Activated effector memory CD4-positive, alpha-beta T cell treated with anti-CD3 and anti-CD28 coated beads, Interleukin-2, amount 50 U/mL, for 16 hours (primary cell): ENCODE results near the gene HDLBP.
"Not testable (repeated sequence)": the region's sequence is repeated elsewhere in the genome, so short reads cannot be mapped to it uniquely, and the experiment has no call there.

ENCODE experiments used
- DNase-seq: peaks from one replicate; pipeline ENCODE4 v3.0.0-alpha.2; 2020

The HDLBP gene

DNA sequence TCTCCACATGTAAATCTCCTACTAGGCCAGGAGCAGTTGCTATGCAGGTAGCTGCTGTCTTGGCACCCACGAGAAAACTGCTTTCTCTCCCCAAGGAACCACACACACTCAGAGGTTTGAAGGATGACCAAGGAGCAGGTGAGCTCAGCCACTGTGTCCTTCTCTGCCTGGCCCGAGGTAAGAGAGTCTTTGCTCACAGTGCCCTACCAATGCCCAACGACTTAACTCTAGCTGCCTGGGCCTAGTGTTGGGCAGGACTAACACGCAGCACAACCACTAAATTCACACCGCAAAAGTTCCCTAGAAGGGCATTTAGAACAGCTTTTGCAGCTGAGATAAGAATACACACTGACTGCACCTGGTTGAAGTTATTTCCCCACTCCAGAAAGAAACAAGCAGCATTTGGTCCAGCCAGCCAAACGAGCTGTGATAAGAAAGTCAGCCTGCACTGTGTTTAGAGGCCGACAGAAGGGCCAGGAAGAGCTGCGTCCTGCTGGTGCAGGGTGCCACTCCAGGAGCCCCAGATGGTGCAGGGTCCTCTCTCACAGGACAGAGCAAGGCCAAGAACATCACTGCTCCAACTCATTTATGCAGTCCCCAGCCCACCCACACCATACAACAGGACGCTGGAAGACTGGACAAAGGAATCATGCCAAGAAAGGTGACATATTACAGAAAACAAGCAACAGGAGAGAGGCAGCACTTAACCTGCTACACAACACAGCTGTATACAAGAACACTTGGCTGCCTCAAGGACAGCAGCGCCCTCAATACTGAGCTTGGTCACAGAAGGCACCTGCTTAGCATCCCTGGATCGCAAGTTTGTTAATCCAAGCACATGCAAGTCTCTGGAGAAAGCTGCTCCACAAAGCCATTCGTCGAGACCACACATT is 12.5 kb downstream of the HDLBP start:
- no peak for DNase-seq

DNA sequence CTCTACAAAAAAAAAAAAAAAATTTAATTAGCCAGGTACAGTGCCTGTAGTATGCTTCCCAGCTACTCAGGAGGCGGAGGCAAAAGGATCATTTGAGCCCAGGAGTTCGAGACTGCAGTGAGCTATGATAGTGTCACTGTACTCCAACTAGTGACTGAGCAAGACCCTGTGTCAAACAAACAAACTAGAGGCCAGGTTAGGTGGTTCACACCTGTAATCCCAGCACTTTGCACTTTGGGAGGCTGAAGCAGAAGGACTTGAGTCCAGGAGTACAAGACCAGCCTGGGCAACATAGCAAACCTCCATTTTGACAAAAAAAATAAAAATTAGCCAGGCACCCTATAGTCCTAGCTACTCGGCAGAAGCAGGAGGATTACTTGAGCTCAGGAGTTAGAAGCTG is 13.4 kb downstream of the HDLBP start:
- no peak for DNase-seq

DNA sequence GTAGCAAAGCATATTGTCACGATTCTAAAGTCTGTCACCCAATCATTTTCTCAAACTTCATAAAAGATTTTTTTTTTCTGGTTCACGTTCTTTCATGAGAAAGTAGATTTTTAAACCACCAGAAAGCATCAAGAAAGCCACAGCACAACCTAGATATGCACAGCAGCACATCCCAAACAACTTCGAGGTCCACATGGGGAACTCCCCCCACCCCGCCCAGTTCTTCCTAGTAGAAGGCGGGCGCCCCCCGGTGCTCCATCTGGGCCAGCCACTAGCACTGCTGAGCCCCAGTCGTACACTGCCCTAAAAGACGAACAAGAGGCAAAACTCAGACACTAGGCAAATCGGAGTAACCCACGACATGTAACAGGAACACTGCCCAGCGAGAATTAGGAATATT is 15.5 kb downstream of the HDLBP start:
- DNase-seq, result peak; percentile 69

DNA sequence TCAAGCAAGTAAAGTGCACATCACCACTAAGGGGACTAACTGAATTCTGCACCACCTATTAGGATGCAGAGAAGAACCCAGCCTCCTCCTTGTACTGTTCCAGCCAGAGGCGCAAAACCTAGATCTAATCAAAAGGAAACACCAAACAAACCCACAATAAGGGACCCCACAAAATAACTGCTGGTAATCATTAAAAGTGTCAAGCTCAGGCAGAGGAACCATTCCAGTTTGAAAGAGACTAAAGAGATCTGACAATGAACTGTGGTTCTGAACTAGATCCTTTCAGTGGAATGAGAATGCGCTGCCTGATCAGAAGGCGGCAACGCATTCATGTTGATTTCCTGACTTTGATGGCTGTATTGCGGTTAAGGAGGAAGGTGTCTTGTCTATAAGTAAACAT is 16.8 kb downstream of the HDLBP start:
- no peak for DNase-seq

DNA sequence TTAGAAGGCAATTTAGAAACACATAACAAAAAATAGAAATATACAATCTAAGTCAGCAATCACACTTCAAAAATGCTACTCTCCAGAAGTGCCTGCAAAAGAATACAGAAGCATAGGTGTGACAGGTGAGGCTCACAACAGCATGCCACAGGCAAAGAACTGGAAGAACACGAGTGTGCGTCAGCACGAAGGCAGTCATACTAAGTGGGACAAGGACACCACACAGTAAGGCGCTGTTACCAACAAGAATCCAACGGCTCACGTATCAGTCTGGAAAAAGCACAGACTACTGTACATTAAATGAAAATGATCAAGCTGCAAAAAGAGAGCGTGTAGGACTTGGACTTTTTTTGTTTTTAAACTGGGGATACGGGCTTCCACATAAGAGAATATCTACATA is 18.7 kb downstream of the HDLBP start:
- no peak for DNase-seq

DNA sequence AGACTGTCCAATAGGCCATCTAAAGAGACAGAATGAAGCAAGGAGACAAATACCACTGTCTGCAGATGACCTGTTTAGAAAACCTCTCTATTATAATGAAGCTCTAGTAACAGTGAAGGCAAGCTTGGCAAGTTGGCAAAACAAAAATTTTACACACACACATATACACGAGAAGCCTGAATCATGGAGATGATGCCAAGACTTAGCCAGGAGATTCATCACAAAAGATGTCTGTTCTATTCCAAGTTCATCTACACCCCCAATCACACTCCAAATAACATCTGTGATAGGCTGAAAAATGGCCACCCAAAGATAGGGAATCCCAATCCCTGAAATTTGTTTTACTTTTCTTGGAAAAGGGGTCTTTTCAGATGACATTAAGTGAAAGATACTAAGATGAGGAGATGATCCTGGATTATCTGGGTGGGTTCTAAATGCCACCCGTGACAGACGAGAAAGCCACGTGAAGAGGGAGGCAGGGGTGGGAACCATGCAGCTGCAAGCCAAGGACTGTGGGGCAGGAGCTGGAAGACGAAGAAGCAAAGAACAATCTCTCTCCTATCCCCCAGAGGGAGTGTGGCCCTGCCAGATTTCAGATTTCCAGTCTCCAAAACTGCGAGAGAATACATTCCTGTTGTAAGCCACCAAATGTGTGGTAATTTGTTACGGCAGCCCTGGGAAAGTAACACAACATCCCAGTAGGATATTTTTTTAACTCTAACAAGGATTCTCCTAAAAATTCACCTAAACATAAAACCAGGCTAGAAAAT is 20.0 kb downstream of the HDLBP start:
- no peak for DNase-seq

DNA sequence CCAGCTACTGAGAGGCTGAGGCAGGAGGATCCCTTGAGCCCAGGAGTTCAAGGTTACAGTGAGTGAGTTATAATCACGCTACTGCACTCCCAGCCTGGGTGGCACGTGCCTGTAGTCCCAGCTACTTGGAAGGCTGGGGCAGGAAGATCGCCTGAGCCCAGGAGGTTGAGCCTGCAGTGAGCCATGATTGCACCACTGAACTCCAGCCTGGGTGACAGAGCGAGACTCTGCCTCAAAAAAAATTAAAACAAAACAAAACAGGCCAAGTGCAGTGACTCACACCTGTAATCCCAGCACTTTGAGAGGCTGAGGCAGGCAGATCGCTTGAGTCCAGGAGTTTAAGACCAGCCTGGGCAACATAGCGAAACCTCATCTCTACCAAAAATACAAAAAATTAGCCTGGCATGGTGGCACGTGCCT is 22.1 kb downstream of the HDLBP start:
- not testable (repeated sequence) for DNase-seq

DNA sequence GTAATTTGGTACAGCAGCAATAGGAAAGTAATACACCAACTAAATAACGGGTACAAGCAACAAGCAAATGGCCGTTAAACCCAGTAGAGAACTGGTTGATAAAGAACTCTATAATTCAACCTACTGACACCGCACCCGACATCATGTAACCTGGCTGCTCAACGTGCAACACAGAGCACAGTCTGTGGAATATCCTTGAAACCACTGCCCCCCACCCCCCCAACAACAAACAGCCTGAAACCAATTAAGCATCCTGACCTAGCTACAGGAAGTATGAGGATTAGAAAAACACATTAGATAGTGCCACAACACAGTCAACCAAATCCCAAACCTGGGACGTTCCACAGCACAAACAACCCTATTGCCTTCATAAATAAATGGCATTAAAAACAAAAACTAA is 23.5 kb downstream of the HDLBP start:
- no peak for DNase-seq

DNA sequence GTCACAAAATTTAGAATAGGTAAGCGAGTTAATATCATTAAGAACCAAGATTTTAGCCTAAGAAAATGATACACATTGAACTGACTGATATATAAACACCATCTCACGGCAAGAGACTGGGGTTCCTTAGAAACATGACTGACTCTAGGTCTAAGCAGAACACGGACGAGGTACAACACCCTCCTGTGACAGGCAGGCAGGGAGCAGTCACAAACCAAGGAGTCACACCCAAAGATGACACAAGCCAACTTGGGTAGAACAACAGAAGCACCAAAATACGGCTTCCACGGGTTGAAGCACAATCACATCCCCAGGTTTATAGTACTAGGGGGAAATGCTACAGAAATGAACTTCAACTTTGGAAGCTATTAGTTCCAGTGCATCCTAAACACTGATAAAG is 24.3 kb downstream of the HDLBP start:
- no peak for DNase-seq

DNA sequence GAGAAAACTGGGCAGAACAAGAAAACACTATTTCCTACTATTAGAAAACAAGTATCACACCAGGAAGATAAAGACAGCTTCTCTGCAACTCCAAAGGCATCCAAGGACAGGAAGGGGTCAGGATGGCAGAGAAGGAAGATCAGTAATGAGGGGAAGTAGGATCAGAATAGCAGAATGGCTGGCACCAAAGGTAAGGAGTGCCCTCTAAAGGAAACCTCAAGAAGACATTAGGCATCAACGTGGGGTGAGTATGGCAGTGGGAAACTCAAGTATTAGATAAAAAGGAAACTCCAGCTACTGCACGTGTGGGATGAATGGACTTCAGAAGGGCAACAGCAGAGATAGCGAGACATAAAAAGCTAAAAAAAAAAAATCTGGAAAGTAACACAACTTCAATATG is 25.9 kb downstream of the HDLBP start:
- DNase-seq, result no peak

DNA sequence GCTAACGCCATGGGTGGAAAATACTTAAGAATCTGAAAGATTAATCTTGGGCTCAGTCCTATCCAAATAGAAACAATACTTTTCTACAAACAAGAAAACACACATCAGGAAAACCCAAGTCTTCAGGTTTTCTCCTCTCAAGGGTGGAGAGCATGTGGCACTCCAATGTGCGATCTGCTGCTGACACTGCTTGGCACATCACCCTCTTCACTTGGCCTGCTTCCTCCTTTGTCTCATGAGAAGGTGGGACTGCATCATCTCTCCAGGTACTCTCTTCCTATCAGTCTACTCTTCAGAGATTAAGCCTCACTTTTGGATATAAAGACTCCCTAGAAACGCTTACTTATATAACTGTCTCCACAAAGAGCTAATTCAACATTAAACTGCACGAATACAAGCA is 26.4 kb downstream of the HDLBP start:
- DNase-seq, result no peak

DNA sequence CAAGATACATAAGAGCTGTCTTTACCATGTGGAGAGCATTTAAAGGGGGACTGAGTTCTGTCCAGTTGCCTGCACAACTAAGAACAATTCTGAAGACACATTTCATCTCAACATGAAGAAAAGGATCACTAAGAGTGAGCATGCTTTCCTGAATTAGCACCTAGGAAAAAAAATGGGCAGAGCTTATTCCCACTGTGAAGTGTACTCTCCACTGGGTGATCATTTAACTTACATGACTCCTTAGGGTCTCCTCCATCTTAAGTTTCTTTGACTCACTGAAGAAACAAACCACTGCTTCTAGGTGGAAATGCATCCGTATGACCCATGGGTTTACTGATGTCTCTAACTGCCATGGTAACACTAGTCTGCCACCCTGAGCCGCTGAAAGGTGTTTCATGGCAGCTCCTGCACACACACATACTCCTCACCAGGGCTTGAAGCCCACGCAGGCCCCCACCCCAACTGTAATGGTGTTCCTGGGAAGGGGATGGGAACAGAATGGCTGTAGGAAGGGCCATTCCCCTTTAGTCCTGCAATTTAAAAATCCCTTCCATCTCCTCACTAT is 27.1 kb downstream of the HDLBP start:
- no peak for DNase-seq

DNA sequence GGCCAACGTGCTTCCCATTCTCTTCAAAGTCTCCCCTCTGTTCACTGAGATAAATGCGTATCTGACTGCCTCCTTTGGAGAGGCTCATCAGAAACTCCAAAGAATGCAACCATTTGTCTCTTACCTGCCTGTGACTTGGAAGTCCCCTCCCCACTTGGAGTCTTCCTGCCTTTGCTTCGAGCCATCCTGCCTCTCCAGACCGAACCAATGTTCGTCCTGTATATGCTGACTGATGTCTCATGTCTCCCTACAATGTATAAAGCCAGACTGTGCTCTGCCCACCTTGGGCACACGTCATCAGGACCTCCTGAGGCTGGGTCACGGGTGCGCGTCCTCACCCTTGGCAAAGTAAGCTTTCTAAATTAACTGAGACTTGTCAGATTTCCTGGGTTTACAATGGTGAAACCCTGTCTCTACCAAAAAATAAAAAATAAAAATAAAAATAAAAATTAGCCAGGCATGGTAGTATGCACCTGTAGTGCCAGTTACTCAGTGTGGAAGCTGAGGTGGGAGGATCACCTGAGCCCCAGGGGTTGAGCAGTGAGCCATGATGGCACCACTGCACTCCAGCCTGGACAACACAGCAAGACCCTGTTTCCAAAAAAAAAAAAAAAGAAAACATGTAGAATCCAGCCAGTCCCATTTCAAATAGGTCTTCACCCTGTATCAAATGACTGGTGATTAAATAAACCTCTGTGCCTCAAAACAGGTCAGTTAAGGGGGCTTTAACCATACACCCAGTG is 29.0 kb downstream of the HDLBP start:
- no peak for DNase-seq

DNA sequence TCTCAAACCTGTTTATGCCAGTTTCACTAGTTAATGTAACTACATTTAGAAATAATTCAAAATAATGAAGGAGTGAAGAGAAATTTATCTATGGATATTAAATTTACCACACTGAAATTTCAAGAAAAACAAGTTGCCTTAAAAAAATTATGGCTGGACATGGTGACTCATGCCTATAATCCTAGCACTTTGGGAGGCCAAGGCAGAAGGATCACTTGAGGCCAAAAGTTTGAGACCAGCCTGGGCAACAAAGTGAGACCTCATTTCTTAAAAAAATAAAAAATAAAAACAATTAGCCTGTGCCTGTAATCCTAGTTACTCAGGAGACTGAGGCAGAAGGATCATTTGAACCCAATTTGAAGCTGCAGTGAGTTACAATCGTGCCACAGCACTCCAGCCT is 29.9 kb downstream of the HDLBP start:
- no peak for DNase-seq

DNA sequence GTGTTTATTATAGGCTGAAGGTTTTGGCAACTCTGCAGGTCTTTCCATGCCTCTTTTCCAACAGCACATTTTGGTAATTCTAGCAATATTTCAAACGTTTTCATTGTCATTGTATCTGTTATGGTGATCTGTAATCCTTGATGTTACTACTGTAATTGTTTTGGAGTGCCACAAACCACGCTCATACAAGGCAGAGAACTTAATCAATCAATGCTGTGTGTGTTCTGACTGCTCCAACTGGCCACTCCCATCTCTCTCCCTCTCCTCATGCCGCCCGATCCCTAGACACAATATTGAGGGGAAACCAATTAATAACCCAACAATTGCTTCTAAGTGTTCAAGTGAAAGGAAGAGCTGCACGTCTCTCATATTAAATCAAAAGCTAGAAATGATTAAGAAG is 32.9 kb downstream of the HDLBP start:
- no peak for DNase-seq

DNA sequence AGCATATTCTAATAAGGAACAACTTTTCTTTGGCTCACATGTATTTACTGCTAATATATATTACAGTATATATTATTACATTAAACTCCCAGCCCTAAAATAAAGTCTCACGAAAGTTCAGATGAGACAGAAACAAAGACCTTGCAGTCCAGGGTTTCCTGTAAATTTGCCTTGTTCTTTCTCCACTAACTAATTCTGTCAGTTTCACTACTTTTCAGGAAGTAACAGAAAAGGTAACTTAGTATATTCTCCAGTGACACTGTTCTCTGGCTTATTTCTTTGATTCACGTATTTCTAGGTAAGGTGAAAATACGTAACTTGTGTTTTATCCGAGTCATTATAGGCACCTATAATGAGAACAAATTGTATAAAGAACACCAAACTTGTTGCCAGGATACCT is 35.2 kb downstream of the HDLBP start:
- DNase-seq, result no peak

DNA sequence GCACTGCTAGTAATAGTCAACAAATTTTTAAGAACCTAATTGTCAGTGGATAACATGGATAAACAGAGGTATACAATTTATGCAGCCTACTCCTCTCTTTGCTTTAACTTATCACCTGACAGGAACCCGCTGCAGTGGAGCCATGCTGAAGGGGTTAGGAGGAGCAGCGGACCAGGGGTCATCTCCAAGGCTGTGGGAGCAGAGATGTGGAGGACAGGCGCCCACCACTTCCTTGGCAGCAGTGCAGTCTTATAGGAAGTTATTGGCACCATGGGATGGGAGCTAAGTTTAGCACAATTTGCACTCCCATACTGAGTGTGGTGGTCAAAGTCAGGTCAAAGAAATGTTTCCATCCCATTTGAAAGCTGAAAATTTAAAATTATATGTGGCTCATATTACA is 35.6 kb downstream of the HDLBP start:
- DNase-seq, result no peak

DNA sequence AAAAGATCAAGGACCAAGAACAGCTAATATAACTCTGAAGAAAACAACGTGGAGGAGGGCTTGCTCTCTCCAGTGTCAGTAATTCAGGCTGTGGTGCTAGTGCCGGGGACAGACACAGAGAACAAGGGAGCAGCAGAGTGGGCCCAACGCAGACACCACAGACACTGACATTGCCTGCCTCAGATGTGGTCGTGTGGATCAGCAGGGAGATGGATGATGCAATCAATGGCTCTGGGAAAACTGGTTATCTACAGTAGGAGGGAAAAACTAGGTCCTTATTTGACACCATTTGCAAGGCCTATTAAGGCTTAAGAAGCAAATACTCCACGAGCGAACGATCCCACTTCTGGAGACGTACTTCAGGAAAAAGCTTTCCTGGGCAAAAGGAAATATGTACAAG is 36.1 kb downstream of the HDLBP start:
- no peak for DNase-seq

DNA sequence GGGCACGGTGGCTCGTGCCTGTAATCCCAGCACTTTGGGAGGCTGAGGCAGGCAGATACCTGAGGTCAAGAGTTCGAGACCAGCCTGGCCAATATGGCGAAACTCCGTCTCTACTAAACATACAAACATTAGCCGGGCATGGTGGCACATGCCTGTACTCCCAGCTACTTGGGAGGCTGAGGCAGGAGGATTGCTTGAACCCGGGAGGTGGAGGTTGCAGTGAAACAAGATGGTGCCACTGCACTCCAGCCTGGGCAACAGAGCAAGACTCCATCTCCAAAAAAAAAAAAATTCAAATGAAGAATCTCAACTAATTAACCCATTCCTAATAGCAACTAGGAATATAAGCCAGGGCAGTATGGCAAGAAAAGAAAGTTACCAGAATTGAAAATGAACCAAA is 37.2 kb downstream of the HDLBP start:
- DNase-seq, result not testable (repeated sequence)

DNA sequence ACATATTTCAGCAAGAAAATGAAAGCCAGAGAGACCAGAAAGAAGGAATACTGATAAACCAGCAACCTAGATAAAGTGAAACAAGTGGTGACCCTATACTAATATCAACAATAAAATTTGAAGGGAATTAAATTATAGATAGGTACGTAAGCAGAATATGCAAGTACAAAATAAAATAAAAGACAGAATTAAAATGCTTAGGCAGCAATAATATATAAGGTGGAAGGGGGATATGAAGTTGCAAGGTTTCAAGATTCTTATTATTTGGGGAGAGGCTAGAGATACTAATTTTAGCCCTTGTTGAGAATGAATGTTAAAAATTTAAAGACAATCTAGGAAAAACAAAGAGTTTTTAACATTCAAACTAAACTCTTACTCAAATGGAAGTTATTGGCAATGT is 39.6 kb downstream of the HDLBP start:
- no peak for DNase-seq

DNA sequence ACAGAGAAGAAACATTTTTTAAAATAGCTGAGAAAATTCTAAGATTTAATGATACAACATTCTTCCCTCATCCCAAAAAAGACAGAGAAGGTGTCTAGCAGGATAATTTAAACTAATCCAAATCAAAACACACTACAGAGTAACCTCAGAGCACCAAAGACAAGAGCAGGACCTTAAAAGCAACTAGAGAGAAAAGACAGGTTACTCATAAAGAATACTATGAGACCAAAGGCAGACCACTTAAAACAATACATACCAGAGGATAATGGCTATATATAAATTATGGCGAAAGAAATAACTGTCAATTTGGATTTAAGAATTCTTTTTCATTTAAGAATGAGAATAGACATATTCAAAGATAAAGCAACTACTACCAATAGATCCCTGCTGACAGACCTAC is 40.0 kb downstream of the HDLBP start:
- DNase-seq, result no peak

DNA sequence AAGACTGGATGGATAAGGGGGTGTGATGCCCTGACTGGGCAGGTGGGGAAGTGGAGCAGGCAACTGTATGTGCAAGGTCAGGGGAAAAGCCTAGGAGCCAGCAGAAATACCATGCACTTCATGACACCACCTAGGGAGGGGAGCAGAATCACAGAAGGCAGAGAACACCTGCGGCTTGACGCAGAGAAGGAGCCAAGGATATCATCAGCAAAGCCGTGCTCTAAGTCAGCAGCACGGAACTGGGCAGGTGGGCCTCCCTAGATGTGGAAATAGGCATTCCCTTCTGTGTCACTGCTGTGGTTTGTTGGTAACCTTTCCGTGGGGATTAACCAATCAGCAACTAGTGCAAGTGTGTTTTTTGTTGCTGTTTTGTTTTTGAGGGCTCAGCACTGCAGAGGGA is 41.3 kb downstream of the HDLBP start:
- no peak for DNase-seq
